SIG-M5 treated with dmso at 0.1 percent for 504 hours (cell line): ENCODE results near the gene PAM16.

Source experiments
- DNase-seq: peaks from one replicate; lab custom pipeline; 2025; ENCODE audit not compliant: unreplicated experiment; lab: John Stamatoyannopoulos, UW

The PAM16 gene

DNA sequence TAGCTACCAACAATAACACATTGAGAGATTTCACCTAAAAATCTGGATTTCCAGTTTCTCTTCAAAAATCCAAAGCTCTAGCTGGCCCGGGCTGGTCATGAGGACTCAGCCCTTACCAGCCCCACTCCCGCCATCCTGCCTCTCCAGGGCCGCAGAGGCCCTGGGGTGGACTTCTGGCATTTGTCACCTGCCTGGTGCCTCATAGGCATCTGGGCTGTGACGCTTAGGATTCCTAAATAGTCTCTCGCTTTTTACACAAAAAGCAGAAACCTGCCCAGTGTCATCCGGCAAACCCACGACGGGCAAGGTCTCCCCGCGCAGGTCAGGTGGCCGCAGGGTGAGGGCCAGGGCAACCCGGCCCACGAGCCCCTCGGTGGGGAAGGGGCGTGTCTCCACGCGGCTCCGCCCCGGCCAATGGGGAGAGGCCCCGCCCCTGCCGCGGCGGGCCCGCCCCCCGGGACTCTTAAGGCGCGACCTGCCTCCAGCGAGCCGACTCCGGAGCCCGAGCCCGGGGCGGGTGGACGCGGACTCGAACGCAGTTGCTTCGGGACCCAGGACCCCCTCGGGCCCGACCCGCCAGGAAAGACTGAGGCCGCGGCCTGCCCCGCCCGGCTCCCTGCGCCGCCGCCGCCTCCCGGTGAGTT, 20.4 kb upstream of the PAM16 start, which contains the start of gene VASN:
VASN (plus strand) TSS at position 492 of the 644 bp plus-strand sequence. CDS start 9,030 bp downstream, outside the sequence.
- DNase-seq, result no peak

DNA sequence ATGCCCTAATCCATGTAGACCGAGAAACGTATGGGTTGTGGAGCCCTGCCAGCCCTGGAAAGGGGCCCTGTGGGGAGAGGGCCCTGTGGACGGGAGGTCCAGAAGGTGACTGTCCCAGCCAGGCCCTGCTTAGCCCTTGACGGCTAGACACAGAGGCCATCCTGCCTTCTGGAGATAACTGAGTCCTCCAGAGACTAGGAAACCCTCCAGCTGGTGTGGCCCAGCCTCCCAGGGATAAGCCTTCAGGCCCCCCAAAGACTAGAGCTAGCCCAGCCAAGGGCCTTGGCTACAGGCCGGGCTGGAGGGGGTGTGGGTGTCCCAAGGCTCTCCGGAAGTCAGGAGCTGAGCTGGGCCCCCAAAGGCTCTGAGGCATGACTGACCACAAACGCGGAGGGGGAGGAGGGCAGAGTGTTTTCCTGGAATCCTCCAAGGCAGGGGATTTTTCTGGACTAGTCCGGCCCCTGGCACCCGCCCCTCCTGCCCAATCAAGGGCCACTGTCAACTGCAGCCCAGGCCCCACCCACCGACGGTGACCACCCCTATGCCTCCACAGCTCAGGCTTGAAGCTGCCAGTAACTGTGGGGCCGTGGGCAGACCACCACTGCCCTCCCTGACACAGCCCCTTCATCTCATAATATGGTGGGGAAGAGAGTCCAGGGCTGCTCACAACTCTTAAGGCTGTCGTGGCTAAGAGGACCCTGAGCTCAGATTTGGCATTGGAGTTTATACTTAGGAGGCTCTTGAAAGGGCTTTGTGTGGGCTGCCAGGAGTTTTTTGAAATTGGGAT, 19.6 kb upstream of the PAM16 start:
- no peak for DNase-seq

DNA sequence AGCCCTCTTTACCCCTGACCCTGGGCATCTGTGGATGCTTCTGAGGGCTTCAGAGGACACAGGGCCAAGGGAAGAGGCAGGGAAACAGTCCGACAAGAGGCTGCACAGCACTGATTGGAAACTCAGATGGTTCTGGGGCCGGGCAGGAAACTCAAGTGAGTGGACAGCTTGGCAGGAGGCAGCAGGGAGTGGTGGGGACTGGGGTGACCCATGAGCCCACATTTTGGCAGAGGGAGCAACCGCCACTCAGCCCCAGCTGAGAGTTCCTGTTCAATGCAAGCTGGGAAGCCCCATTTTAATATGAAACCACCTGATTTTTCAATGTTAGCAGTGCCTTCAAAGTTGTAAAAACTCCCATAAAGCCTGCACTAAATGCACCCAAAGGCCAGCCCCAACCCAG, 19.0 kb upstream of the PAM16 start:
- no peak for DNase-seq

DNA sequence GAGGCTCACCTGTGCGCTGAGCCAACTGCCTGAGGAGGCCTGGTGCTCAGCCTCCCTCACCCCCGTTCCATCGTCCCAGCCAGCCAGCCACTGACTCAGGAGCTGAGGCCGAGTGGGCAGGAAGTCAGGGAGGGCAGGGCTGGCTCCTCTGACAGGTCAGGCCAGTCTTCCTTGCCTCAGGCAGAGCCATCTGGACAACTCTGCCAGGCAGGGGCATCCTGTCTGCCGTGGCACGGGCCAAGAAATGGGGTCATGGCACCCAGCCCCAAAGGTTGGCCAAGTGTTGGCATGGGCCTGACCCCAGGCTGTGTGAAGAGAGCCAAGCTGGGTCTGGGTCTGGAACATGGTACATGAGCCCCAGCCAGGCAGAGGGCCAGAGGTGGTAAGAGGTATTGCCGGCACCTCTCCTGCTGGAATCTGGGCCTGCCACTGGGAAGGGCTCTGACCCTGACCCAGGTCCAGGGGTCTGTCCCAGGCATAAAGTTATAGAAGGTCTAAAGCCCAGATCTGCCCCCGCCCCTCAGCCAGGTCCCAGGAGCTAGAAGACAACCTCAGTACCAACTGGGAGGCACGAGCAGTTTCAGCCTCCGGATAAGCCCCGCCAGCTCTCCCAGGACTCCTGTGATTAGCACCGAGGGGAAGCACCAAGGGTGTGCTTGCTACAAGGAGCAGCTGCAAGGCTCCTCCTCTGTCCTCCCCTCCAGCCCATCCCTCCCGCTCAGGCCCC, 18.0 kb upstream of the PAM16 start:
- DNase-seq, result no peak

DNA sequence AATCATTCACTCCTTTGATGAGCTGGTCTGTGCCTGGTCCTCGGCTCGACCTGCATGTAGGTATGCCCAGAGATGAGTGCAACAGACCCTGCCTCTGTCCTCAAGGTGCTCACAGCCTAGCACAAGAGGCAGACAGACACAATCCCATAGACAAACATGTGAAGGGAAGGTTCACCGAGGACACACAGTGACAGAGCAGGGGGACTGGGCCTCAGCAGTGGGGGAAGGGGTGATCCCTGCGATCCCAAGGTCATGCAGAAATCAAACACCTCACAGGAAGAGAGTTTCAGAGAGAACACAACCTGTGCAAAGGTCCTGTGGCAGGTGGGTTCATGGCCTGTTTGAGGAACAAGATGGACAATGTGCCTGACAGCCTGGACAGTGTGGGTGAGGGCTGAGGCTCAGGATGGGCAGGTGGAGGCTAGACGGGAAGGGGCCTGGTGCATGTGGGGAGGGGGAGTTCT, 16.3 kb upstream of the PAM16 start:
- DNase-seq, result no peak

DNA sequence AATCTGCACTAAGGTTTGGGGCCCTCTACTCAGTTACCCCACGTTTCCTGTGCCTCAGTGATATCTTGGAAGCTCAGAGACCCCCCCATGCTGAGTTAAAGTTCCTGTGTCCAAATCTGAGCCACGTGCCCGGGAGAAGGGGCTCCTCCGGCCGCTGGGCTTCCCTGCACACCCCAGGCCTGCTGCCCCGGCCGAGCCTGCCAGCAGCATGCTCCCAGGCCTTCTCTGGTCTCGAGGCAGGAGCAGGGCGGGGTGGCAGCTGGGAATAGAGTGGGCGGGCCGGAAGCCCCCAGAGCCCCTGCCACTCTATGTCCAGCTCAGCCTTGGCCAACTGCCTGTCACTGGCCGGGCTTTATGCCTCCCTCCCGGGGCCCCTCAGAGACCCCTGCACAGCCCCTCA, 14.9 kb upstream of the PAM16 start:
- DNase-seq, result no peak

DNA sequence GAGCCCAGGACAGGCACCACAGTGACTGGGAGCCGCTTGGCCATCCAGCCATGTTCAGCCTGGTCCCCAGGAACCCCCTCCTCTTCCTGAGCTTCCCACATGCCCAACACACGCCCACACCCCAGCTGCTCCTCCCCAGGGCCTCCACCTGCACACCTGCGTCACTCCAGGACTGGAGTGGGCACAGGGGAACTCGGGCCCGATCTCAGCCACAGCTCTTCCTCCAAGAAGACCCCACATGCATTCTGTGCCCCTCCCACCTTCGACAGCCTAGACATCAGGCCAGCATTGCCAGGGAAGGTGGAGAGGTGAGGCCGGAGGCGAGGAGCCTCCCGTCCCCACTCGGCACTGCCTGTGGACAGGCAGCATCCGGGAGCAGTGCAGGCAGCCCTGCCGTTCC, 14.5 kb upstream of the PAM16 start:
- no peak for DNase-seq

DNA sequence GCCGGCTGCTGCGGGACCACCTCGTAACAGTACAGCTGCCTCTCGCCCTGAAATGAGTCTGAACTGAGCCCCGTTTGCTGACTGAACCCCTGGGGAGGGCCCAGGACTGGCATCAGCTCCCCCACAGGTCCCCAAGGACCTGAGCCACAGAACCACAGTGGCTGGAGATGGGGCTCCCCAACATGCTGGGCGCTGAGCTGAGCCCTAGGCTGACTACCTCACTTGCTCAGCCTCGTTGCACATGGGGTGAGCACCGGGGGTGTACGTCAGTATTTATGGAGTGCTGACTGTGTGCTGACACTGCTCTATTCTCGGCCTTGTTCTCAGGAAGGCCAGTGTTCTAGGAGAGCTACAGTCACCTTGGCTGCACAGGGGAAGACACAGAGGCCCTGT, 13.9 kb upstream of the PAM16 start:
- no peak for DNase-seq

DNA sequence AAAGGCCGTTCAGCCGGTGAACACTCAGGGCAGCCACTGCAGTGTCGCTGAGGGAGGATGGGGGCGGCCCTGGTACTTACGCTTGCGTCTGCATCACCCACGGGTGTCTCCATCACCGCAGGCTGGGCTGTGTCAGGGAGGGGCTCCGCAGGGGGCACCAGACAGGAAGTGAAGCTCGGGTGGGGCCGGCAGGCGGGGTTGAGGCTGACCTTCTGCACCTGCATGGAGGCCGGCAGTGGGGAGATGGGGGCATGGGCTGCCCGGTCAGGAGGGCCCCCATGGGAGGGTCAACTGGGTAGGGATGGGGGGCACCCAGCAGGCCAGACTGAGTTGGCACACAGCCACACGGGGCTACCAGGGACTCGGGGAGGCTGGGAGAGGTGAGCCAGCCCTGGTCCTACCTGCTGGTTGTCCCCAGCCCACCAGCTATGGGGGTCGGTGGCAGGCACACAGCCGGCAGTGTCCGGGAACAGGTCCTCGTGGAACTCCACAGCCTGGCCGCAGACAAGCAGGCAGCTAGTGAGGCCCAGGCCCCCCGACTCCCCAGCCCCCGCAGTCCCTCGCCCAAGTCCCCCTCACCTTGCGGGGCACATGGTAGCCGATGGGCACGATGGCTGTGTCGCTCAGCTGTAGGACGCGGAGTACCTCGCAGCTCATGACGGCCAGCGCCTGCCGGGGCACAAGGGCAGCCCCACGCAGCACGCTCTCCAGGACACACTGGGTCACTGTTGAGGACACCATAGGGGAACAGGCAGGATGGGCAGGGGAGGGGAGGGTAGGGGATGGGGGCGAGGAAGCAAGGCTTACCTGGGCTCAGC, 13.3 kb upstream of the PAM16 start:
- DNase-seq, result no peak

DNA sequence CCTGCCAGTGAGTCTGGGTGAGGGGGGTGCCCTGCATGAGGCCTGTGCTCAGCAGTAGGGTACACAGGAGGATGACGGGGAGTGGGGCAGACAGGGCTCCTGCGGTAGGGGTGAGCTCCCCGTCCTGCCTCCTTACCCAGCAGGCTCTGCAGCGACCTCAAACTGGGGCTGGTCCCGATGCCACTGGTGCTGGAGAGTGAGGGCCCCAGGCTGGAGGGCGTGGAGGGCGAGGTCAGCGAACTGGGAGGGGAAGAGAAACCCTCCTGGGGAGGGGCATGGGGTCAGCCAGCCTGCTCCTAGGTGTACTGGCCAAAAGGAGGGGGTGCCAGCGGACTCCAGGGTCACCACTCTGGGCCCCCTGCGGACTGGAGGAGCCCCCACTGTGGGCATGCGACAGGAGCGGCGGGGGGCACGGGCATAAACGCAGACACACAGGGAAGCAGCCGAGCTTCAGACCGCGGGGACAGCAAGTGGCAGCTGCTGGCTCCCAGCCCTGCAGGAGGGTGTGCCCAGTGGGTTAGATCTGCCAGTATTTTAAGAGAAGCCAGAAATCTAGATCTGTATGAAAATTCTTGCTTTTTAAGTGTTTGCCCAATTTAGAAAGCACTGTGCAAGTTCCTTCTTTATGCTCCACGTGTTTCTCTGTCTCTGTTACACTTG, 11.5 kb upstream of the PAM16 start:
- no peak for DNase-seq

DNA sequence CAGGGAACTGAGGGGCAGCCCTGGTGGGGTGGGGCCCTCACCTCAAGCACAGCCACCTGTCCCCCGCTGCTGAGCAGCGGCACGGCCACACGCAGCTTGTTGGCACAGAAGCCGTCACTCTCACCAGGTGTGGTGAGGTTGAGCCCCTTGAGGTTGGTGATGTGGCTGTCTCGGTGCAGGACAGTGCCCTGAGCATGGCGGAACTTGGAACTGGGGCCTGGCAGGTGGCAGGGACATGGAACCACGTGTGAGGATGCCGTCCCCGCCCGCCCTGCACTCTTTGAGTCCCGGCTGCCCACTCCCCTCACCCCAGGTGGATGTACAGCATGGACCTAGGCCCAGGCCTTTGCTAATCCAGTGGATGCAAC, 10.8 kb upstream of the PAM16 start:
- DNase-seq, result no peak

DNA sequence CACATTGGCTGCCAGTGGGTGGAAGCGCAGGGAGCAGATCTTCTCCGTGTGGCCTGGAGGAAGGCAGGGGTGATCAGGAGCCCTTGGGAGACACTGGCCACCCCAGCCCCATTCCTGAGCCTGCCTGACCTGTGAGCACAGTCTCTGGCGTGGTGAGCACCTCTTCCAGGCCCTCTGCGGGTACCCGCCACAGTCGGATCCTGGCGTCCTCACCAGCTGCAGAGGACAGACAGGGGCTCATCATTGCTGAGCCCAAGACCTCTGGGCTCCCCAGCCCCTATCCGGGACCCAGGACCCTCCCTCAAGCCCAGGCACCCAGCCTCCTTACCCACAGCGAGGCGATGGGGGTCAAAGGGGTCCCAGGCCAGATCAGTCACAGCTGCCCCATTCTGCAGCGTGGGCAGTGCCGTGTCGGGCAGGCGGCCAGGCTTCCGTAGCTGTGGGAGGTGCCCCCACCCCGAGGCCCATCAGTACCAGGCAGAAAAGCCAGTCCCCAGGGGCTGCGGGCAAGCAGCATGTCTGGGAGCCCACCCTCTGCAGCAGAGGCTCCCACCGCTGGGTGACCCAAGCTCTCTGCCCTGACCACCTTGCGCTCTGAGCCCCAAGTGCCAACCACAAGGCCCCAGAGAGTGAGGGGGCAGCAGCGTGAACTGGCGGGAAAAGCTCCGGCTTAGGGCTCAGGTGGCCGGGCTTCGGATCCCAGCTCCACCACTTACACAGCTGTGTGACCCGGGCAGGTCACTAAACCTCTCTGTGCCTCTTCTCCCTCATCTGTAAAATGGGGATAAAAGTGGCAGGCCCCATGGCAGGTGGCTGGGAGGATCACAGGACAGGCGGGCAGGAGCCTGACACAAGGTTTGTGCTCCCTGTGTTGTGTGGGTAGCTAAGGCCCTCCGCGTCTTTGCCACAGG, 10.2 kb upstream of the PAM16 start:
- no peak for DNase-seq

DNA sequence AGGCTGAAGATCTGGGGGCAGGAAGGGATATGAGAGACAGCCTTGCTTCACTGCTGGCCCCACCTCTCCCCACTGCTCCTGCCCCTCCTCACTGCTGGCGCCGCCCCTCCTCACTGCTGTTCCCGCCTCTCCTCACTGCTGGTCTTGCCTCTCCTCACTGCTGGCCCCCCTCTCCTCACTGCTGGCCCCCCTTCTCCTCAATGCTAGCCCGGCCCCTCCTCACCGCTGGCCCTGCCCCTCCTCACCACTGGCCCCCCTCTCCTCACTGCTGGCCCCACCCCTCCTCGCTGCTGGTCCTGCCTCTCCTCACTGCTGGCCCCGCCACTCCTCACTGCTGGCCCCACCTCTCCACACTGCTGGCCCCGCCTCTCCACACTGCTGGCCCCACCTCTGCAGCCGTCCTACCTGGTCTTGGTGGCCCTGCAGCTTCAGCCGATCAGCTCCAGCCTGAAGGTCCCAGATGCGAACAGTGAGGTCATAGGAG, 9.5 kb upstream of the PAM16 start:
- no peak for DNase-seq

DNA sequence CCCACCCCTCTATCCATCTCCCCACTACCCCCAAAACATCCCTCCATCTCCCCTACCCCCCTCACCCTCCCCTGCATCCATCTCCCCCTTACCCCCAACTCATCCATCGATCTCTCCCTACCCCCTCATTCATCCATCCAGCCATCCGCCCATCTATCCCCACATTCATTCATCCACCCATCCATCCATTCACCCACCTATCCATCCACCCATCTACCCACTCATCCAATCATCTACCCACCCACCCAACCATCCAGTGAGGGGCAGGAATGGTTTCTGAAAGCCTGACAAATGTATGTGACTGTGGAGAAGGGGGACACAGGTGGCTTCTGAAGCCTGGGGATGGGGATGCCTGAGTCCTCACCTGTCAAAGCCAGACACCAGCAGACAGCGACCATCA, 8.8 kb upstream of the PAM16 start:
- no peak for DNase-seq

DNA sequence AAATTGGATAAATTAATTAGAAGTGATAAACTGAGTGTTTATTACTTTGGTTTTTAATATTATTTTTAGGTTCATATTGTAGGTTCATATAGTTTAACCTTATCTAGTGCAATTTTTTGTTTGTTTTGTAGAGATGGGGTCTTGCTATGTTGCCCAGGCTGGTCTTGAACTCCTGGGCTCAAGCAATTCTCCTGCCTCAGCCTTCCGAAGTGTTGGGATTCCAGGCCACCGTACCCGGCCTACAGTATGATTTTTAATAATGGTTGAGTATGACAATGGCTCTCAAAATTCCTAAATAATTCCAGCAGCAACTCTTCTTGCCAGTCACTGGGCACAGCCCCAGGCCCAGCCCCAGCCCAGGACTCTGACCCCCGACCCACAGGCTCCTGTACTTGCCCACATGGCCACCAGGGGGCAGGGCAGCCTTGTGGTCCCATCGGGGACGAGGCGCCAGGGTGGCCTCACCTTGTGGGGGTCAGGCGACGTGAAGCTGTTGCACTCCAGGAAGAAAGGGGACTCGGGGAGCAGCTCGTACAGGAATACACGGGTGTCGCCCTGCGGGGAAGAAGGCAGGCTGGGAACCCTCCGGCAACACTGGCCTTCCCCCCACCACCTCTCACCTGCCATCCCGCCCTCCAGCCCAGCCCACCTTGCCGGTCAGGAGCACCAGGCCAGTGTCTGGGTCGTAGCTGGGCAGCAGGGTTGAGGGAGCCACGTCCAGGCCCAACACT, 7.9 kb upstream of the PAM16 start:
- no peak for DNase-seq

DNA sequence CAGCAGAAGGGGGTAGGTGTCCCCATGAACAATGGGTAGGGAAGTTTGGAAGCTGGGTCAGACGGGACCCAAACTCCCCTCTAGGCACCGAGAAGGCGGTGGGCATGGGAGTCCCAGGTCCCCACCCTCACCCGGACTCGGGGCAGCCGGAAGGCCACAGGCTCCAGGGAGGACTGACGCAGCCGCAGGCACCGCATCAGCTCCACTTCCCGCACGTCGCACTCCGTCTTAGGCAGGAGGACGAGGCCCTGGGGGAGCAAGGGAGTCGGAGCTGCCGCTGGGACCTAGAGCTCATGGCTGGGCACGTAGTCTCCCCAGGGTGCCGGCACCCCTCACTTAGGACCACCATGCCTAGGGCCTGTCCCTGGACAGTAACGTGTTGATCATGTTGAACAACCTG, 7.1 kb upstream of the PAM16 start:
- DNase-seq, result no peak

DNA sequence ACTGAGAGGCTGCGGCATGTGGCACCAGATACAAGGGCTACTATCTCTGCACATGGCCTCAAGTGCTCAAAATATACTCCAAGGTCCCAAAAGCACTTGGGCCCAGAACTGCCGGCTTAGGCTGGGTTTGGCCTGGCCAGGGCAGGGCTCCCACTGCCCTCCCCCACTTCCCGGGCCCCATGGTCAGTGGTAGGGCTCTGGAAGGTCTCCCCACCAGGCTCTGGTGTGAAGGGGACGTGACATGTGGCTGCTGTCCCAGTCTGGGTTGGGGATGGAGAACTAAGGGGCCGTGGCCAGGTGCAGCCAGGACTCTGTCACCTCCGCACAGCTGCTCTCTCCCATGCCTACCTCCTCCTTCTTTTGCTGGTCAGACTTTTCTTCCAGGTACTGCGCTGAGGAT, 5.7 kb upstream of the PAM16 start:
- no peak for DNase-seq

DNA sequence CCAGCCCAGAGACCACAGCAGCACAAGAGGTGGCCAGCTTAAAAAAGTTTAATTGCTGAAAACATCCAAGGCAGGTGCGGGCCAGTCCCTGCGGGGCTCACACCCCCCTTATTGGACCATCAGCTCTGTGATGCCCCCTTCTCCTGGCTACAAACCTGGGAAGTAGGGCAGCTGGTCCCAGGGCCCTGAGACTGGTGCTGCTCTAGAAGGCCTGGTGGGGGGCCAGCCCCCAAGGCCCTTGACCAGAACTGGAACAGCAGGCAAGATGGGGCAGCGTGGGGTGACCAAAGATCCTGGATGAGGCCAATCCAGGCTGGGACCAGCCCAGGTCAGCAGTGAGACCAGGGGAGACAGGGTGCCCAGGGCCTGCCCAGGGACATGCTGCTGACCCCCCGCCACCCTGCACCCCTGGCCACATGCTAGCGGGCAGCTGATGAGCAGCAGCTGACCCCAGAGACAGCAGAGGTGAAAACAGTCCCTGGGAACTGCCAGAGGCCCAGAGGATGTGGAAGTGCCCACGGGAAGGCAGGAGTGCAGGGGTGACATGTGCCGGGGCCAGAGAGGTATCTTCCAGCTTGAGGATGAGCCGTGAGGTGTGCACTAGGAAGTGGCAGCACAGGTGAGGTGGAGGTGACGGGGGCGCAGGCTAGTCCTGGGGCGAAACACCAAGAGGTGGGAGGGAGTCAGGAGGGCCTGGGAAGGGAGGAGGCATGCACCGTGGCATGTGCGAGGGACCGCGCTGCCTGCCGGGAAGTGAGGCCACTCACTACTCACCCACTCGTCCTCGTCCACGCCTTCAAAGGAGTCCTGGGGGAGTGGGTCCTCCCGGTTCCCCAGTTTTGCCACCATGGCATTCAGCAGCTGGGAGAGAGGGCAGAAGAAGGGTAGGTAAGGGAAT, 3.6 kb upstream of the PAM16 start:
- DNase-seq, result no peak
